Liver (tissue), 9 donors: ENCODE results near the gene PLK1. TPM values are rescaled to one million over a fixed set of nuclear protein-coding genes. Genes with fewer than 3 reads are reported as not detected.

Experiments used
- DNase-seq: peaks from one replicate; pipeline ENCODE4 v3.0.0-alpha.2; 2017; ENCODE audit warnings: low spot score
- H3K27ac ChIP-seq, 2 donors: one replicate each; pipeline ENCODE4 v1.7.0; 2013; ENCODE audit warnings: inconsistent platforms in 2 of 2, low read length in 2 of 2, control low read depth in 1 of 2, low read depth in 1 of 2, mild to moderate bottlenecking in 1 of 2
- H3K27me3 ChIP-seq, 4 donors: one replicate each; pipeline versions ENCODE4 v1.6.1 to v1.7.0; 2013; ENCODE audit warnings: low read length in 3 of 4, inconsistent platforms in 1 of 4, mild to moderate bottlenecking in 1 of 4, moderate library complexity in 1 of 4; ENCODE audit not compliant: control insufficient read depth in 4 of 4, insufficient read depth in 4 of 4
- H3K36me3 ChIP-seq, 4 donors: one replicate each; pipeline versions ENCODE4 v1.6.1 to v1.7.0; 2013; ENCODE audit warnings: low read length in 3 of 4, mild to moderate bottlenecking in 3 of 4, low read depth in 1 of 4, moderate library complexity in 1 of 4; ENCODE audit not compliant: control insufficient read depth in 4 of 4, insufficient read depth in 3 of 4
- H3K4me1 ChIP-seq, 4 donors: one replicate each; pipeline versions ENCODE4 v1.6.1 to v1.7.0; 2013; ENCODE audit warnings: low read length in 3 of 4, mild to moderate bottlenecking in 3 of 4, moderate library complexity in 1 of 4; ENCODE audit not compliant: control insufficient read depth in 4 of 4, insufficient read depth in 4 of 4
- H3K4me3 ChIP-seq, 3 donors: one replicate each; pipeline versions ENCODE4 v1.6.1 to v1.7.0; 2013; ENCODE audit warnings: low read length in 3 of 3, control low read depth in 1 of 3, low read depth in 1 of 3, mild to moderate bottlenecking in 1 of 3
- H3K9ac ChIP-seq, 2 donors: one replicate each; pipeline ENCODE4 v1.7.0; 2013; ENCODE audit warnings: low read length in 2 of 2, mild to moderate bottlenecking in 2 of 2, moderate library complexity in 2 of 2, control low read depth in 1 of 2, low read depth in 1 of 2
- H3K9me3 ChIP-seq, 4 donors: one replicate each; pipeline versions ENCODE4 v1.6.1 to v1.7.0; 2013; ENCODE audit warnings: low read length in 3 of 4; ENCODE audit not compliant: control insufficient read depth in 4 of 4
- EGR1 ChIP-seq, 2 donors: IDR thresholded peaks; 2 replicates each; pipeline ENCODE4 v1.6.1; 2016 to 2018; ENCODE audit warnings: antibody characterized with exemption in 2 of 2, low read depth in 2 of 2
- FOXA2 ChIP-seq: IDR thresholded peaks from 2 replicates; pipeline ENCODE4 v1.6.1; 2016; ENCODE audit warnings: antibody characterized with exemption
- GABPA ChIP-seq, 2 donors: IDR thresholded peaks in 1 of 2; conservative IDR thresholded peaks in 1 of 2; 2 replicates each; pipeline ENCODE4 v1.6.1; 2016; ENCODE audit warnings: antibody characterized with exemption in 2 of 2, mild to moderate bottlenecking in 1 of 2, moderate library complexity in 1 of 2
- HNF4G ChIP-seq: IDR thresholded peaks from 2 replicates; pipeline ENCODE4 v1.6.1; 2016; ENCODE audit warnings: antibody characterized with exemption
- JUND ChIP-seq, 2 donors: IDR thresholded peaks; 2 replicates each; pipeline ENCODE4 v1.6.1; 2016; ENCODE audit warnings: antibody characterized with exemption in 2 of 2
- MAX ChIP-seq: IDR thresholded peaks from 2 replicates; pipeline ENCODE4 v1.6.1; 2016; ENCODE audit warnings: antibody characterized with exemption
- RAD21 ChIP-seq, 2 donors: IDR thresholded peaks; 2 replicates each; pipeline ENCODE4 v1.6.1; 2016; ENCODE audit warnings: antibody characterized with exemption in 2 of 2, mild to moderate bottlenecking in 2 of 2
- REST ChIP-seq: IDR thresholded peaks from 2 replicates; pipeline ENCODE4 v1.6.1; 2016; ENCODE audit warnings: antibody characterized with exemption, mild to moderate bottlenecking
- RXRA ChIP-seq, 2 donors: IDR thresholded peaks; 2 replicates each; pipeline ENCODE4 v1.6.1; 2017 to 2018; ENCODE audit warnings: antibody characterized with exemption in 2 of 2, mild to moderate bottlenecking in 1 of 2
- TAF1 ChIP-seq: conservative IDR thresholded peaks from 2 replicates; pipeline ENCODE4 v1.6.1; 2016; ENCODE audit warnings: antibody characterized with exemption, mild to moderate bottlenecking
- YY1 ChIP-seq: IDR thresholded peaks from 2 replicates; pipeline ENCODE4 v1.6.1; 2016; ENCODE audit warnings: antibody characterized with exemption, mild to moderate bottlenecking
- ZBTB33 ChIP-seq: IDR thresholded peaks from 2 replicates; pipeline ENCODE4 v1.6.1; 2016; ENCODE audit warnings: antibody characterized with exemption
- WGBS: extraction: QIAGEN DNeasy Blood & Tissue Kit; methylation state at CpG from one replicate; pipeline ENCODE4 v1.1.7; 2013; 5-methylcytosine and 5-hydroxymethylcytosine counted together
- polyA plus RNA-seq, 2 donors: library from polyadenylated mRNA; stranded (reverse) in 1 of 2; unstranded in 1 of 2; fragments of 200-250 nt in 1 of 2; fragments of >200 nt in 1 of 2; fragmentation: Nextera tagmentation in 1 of 2; extraction: Ambion mirVana in 1 of 2; gene quantifications; one replicate each; pipeline versions ENCODE4 v1.2.1 to v1.2.3, GENCODE V29; 2013 to 2015
- total RNA-seq, 2 donors: library from RNA; depleted of rRNA; stranded (reverse); fragments of >200 nt; gene quantifications; one replicate each; pipeline ENCODE4 v1.2.3, GENCODE V29; 2014
- TF ChIP-seq, protein P1 (sequence below): IDR thresholded peaks from 2 replicates; pipeline ENCODE4 v1.6.1; 2016; ENCODE audit warnings: antibody characterized with exemption
- TF ChIP-seq, protein P2 (sequence below): fragments of 150-350 bp; IDR thresholded peaks from 2 replicates; pipeline ENCODE4 v1.5.1; 2017; ENCODE audit warnings: improper control_type of control experiment, low read depth, low read length; ENCODE audit not compliant: missing input control
- donor health status: healthy.
- donor health status: healthy.
- donor health status: healthy.
- donor health status: healthy.
- donor health status: healthy.

Gene PLK1
- total and polyA plus RNA-seq, 4 donors = 0.33 to 30.3 (median 2.3) TPM

- H3K4me1 ChIP-seq = peaks cover 0 to 14% (median 12%) of the 10 kb centered on the region in 4 donors
- H3K9me3 ChIP-seq = no peaks in the 10 kb centered on the region
- H3K36me3 ChIP-seq = peaks cover 0 to 16% (median 3%) of the 10 kb centered on the region in 4 donors
- H3K4me3 ChIP-seq = no peak overlapping the region
- DNase-seq = no peak
- WGBS = 77% methylated on average over 6 of the region's 6 CpGs
- no peaks in the 10 kb centered on the region for H3K27me3 ChIP-seq
- no peak overlapping the region for H3K9ac ChIP-seq
- TF ChIP-seq FOXA2 = no peak
- TF ChIP-seq YY1 = no peak
- no peak for TF ChIP-seq JUND (IDR thresholded peaks at IDR 0.05)
- TF ChIP-seq RAD21 (IDR thresholded peaks at IDR 0.05) = no peak
- no peak for TF ChIP-seq TAF1
- H3K27ac ChIP-seq = no peak overlapping the region
Observed at GRCh38 chr16:23679986-23680336, 1.3 kb downstream of the PLK1 start.

- Histone ChIP-seq H3K9me3 (no peaks in the 10 kb centered on the region), H3K27me3 (no peaks in the 10 kb centered on the region), H3K27ac (no peak overlapping the region), H3K4me1 (peaks cover 0 to 14% (median 12%) of the 10 kb centered on the region in 4 donors), H3K36me3 (peaks cover 0 to 20% (median 3%) of the 10 kb centered on the region in 4 donors), H3K4me3 (no peak overlapping the region), H3K9ac (no peak overlapping the region)
- TF ChIP-seq YY1 = no peak
- TF ChIP-seq, protein P1, sequence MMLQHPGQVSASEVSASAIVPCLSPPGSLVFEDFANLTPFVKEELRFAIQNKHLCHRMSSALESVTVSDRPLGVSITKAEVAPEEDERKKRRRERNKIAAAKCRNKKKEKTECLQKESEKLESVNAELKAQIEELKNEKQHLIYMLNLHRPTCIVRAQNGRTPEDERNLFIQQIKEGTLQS = no peak
- TF ChIP-seq TAF1 = no peak
- no peak for TF ChIP-seq ZBTB33
- TF ChIP-seq HNF4G = no peak
- TF ChIP-seq GABPA (IDR thresholded peaks at IDR 0.05 in 1 of 2, conservative IDR thresholded peaks at IDR 0.05 in 1 of 2) = no peak
- no peak for TF ChIP-seq REST
- no peak for TF ChIP-seq EGR1 (IDR thresholded peaks at IDR 0.05; ENCODE audit: low read depth in 2 of 2)
- no peak for TF ChIP-seq RXRA (IDR thresholded peaks at IDR 0.05)
- no peak for TF ChIP-seq MAX
- TF ChIP-seq, protein P2, sequence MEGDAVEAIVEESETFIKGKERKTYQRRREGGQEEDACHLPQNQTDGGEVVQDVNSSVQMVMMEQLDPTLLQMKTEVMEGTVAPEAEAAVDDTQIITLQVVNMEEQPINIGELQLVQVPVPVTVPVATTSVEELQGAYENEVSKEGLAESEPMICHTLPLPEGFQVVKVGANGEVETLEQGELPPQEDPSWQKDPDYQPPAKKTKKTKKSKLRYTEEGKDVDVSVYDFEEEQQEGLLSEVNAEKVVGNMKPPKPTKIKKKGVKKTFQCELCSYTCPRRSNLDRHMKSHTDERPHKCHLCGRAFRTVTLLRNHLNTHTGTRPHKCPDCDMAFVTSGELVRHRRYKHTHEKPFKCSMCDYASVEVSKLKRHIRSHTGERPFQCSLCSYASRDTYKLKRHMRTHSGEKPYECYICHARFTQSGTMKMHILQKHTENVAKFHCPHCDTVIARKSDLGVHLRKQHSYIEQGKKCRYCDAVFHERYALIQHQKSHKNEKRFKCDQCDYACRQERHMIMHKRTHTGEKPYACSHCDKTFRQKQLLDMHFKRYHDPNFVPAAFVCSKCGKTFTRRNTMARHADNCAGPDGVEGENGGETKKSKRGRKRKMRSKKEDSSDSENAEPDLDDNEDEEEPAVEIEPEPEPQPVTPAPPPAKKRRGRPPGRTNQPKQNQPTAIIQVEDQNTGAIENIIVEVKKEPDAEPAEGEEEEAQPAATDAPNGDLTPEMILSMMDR = no peak
- no peak for TF ChIP-seq JUND (IDR thresholded peaks at IDR 0.05)
- no peak for TF ChIP-seq FOXA2
- no peak for DNase-seq
- WGBS = 93% methylated on average over 1 of the region's 1 CpG
Observed at GRCh38 chr16:23682181-23682580, 3.5 kb downstream of the PLK1 start.
